Activated CD4-positive, alpha-beta T cell treated with anti-CD3 and anti-CD28 coated beads for 4 hours (primary cell): Measurements from ENCODE around the gene TNFSF15.
"Not testable (repeated sequence)": the region's sequence is repeated elsewhere in the genome, so short reads cannot be mapped to it uniquely, and the experiment has no call there.

Experiments used
- DNase-seq, 2 donors: peaks; one replicate each; pipeline ENCODE4 v3.0.0-alpha.2; 2020

The TNFSF15 gene

GRCh38 chr9:114745879-114746550 is 59.8 kb downstream of the TNFSF15 start:
- DNase-seq: no peak

- DNase-seq: no peak
These were observed 60.6 kb downstream of the TNFSF15 start for GRCh38 chr9:114745108-114745848.

- no peak for DNase-seq
These were observed 62.4 kb downstream of the TNFSF15 start for GRCh38 chr9:114743446-114743845.

DNA sequence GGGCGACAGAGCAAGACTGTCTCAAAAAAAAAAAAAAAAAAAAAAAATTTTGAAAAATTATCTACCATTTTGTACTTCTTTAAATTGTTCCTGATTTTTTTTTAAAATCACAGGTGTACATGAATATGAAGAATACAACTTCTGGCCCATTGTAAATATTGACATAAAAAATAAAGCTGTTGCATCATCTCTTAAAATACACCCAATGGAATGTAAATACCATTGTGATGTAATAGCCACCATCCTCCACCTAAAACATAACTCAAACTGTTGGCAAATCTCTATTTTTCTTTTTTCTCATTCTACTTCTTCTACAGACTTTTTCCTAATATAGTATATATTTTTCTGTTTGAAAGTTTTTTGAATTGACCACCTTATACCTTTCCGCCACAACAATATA is 62.9 kb downstream of the TNFSF15 start:
- DNase-seq: no peak

GRCh38 chr9:114741521-114741920 is 64.3 kb downstream of the TNFSF15 start:
- DNase-seq: not testable (repeated sequence)

DNA sequence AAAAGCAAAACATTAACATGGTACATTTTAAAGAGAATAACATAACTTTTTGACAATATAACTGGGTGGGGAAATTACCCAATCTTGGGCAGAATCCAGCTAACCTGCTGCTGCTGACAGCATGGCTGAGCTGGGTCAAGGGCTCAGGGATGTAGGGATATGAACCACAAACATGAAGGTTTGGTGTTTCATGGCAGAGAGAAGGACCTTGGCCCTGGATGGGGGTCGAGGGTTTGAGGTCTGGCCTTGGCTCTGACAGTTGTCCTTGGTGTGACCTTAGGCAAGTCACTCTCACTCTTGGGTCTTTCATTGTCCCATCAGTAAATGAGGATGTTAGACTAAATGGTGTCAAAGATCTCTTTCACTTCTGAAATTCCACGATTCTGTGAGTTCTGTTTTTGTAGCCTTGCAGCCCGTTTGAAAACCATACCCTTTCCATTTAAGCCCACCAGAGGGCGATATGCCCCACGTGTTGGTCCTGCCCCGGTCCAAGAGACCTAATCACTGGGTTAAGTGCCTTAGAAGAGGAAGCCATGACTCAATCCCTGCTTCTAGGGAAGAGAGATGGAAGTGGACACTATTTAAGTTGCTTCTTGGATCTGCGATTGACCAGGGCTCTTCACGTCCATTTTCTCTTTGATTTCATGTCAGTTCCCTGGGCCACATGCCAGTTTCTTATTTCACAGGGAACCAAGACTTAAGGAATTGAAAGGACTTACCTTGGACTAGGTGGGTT is 67.1 kb downstream of the TNFSF15 start:
- peak; percentile 72 to 81 for DNase-seq

DNA sequence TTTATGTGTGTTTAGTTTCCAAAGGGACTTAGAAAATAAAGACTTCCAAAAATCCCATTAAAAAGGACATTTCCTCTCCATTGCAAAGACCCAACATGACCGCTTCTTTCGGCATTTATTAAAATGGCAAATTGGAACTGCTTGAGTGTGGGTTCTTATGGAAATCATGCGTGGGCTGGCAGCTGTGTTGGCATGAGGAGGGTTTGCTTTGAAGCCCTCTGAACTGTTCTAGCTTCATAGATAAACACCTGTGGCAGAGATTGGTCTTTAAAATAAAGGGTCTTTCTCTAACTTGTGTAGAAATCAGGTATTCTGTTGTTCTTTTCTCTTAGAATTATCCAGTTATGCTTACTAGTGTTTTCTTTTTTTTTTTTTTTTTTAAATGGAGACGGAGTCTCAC is 68.0 kb downstream of the TNFSF15 start:
- DNase-seq: peak in 1 of 2 donors; percentile 25

DNA sequence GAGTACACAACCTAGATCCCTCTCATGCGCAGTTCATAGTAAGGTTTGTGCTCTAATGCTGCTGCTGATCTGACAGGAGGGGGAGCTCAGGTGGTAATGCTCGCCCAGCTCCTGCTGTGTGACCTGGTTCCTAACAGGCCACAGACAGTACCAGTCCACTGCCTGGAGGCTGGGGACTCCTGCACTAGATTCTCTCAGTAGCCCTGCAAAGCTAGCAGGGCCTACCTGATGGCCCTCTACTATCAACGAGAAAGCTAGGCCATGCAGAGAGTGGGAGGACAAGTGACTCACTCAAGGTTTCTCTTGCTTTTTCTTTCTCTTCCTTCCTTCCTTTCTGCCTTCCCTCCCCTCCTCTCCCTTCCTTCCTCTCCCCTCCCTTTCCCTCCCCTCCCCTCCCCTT is 68.7 kb downstream of the TNFSF15 start:
- DNase-seq: peak; percentile 35 to 40

DNA sequence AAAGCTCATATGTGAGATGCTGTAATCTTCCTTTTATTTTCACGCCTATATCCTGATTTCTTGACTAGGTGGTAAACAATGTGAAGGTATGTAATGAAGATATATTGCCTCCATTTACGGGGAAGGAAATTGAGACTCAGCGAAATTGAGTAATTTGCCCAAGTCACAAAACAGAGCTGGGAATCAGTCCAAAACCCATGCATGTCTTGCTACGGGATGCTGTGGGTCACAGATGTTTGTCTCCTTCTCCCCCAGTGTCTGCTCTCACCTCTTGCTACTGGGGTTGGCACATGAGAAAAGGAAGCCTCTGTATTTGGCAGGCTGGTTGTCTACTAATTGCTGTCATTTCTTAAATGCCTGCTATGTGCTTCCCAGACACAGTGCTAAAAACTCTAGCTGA is 70.1 kb downstream of the TNFSF15 start:
- DNase-seq: no peak

DNA sequence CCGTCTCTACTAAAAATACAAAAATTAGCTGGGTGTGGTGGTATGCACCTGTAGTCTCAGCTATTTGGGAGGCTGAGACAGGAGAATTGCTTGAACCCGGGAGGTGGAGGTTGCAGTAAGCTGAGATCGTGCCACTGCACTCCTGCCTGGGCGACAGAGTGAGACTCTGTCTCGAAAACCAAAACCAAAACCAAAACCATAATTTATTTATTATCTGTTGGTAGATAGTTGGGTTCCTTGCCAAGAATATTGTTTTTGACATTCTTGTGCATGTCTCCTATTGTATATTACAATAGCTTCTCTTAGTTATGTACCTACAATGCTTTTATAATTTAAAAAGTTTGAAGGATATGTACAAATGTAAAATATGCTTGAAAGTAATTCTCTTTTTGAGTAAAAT is 70.7 kb downstream of the TNFSF15 start:
- not testable (repeated sequence) for DNase-seq
